ENCODE measurements around the gene ATXN10.
"Not testable (repeated sequence)": the region's sequence is repeated elsewhere in the genome, so short reads cannot be mapped to it uniquely, and the experiment has no call there.

ATXN10 gene

DNA sequence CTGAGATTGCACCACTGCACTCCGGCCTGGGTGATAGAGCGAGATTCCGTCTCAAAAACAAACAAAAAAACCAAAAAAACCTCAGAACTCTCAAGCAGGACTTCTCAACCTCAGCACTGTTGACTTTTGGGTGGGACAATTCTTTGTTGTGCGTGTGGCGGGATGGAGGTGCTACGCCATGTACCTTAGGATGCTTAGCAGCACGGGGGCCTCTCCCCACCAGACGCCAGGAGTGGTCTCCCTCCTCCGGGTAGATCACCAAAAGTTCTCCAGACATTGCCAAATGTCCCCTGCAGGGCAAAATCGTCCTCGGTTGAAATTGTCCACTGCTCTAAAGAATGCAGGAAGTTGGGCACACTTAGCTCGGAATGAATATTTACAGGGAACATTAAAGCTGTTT is 26.9 kb upstream of the ATXN10 start:
- no peak for DNase-seq

DNA sequence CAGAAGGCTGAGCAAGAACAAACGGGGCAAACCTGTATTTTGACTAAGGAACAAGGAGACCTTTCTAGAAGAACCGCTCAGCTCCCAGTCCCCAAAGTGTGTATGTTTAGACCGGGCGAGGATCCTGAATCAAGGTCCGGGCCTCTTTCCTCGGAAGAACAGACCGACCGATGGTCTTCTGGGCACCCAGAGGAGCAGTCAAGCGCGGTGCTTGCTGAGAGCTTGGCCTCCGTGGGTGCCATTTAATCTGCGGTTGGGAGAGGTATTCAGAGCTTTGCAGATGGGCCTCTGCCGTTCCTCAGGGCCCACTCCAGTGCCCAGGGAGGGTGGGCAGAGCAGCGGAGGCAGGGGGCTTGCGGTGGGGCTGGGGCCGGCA is 26.5 kb upstream of the ATXN10 start:
- no peak for DNase-seq

DNA sequence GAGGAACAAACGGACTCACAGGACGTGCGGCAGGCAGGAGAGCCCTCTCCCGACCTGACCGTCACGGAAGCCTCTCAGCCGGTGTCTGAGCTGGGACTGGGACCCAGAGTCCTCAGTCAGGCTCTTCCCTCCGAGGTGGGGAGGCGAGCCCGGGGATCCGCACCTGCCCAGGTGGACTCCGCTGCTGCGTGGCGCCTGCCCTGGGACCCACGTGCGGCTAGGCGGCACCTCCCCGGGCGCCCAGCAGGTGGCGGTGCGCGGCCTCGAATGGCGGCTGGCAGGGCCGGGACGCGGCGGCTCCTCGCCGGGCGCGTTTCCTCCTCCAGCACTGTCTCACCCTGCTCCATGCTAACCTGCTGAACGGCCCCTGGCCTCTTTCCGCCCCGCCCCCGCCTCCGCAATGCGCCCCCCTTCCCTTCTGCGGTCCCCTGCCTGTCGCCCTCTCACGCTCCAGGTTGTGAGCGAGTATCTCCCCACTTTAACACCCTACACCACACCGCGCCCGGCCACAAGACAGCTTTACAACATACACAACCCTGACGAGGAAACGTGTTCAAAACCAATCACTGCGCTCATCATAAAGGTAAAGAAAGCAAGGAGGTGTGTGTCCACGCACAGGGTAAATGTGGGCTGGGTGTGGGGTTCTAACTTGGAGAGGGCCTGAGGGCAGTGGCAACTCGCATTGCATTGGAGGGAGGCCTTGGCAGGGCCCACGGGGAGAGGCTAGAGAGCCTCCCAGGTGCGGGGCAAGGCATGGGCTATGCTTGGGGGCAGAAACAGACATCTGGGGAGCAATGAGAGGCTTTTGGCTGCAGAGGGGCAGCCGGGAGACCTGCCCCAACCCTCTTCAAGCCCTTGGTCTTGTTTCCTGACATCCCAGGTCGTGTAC is 25.9 kb upstream of the ATXN10 start:
- peak; percentile 53 to 56 for DNase-seq

DNA sequence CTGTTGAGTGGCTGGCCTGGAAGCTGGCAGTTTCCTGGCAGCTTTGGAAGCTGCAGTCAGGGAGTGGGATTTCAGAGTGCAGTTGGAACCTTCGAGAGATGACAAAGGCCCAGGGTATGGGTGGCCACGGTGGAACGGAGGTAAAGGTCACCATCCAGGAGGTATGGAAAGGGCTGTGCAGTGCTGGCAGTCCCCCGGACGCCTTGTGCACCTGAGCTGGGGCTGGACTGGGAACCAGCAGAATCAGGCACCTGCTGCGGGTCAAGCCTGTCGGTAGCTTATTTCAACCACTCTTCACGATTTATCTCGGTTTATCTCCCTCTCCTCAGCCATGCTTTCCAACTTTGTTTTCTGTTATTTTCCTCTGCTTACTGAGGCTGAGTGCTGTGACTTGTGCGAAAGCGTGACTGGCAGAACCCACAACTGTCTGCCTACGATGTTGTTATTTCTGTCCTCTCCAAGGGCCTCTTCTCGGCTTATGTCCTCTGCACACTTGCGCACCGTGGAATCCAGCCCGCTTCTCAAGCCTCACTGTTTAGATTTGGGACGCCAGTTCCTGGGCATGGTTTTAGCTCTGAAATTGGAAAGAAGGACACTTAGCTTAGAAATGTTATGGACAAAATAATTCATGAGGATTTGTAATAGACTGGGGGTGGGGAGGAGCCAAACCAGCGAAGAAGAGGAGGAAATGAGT is 24.0 kb upstream of the ATXN10 start:
- no peak for DNase-seq

DNA sequence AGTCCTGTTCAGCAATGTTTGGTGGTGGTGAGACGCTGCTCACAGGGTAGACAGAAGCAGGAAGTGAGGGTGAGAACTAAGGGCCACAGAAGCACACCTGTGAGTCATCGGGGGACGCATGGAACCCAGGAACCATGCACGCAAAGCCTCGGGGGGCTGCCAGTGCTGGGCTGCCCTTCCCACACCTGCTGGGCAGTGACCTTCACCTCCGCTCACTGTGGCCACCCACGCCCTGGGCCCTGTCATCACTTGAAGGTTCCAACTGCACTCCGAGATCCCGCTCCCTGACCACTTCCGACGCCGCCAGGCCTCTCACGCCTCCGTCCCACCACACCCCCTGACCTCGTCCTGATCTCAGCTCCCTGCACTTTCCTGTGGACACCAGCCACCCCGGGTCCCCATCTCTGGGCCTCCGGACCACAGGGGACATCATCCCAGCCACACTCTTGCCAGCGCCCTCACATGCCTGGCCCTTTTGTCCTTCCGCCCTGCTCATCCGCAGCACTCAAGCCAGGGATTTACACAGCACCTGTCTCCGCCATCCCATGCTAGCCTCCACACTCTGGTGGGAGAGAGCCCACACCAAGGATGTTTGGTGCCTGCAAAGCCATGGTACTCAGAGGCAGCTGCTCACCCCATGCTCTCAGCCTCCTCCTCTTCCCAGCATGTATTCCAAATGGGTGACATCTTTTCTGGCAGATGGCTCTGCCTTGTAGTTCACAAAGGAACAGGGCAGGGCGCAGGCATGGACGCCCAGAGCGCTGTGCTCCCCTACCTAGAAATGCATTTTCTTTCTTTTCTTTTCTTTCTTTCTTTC is 23.1 kb upstream of the ATXN10 start:
- DNase-seq: no peak

DNA sequence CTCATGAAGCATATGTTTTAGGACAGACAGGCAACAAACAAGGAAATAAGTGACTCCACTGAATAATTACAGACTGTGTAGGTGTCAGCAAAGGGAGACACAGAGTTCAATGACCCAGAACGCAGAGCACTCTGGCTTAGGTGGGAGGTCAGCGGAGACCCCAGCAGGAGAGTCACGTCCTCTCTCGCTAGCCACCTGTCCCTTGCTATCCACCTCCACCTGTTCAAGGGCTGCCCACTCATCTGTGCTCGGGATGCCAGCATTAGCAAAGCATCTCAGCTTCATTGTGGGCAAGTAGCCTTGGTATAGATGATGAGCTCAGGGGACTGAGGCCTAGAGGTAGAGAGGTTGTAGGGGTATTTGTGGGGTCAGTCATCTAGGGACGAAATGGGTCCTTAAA is 21.8 kb upstream of the ATXN10 start:
- no peak for DNase-seq

DNA sequence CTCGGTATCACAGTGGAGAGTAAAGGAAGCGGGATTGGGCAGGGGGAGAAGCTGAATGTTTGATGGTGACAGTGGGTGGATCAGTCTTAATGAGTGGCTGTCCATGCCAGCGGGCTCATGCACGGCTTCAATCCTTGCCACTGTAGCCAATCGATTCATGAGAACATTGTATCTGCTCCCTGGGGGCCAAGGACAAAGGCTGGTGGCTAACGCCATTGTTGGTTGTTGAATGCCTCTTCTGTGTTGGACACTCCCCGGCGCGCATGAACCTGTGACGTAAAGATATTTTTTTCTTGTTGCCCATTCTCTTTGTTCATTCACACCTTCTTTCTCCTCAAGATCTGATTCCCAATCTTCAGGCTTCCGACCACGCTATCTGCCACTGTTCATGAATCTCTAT is 20.9 kb upstream of the ATXN10 start:
- no peak for DNase-seq

DNA sequence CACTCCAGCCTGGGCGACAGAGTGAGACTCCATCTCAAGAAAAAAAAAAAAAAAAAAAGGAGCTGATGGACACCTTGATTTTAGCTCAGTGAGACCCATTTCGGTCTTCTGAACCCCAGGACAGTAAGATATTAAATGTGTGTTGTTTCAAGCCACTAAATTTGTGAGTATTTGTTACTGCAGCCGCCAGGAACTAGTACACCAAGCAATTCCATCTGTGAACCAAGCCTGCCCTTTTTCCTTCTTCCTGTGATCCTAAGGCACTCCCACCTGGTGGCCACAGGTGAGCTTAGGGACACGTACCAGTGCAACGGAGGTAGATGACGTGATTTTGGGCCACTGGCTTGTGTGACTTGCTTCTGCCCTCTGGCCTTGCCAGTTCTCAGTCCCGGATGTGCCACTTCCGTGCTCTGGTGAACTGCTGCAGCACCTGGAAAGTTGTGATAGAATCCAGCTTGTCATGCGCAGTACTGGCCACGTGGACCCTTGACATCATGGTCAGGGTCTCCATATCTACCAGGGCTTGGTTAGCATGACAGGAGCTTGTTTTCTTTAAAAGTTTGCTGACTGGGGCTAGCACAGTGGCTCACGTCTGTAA is 19.6 kb upstream of the ATXN10 start:
- no peak for DNase-seq

DNA sequence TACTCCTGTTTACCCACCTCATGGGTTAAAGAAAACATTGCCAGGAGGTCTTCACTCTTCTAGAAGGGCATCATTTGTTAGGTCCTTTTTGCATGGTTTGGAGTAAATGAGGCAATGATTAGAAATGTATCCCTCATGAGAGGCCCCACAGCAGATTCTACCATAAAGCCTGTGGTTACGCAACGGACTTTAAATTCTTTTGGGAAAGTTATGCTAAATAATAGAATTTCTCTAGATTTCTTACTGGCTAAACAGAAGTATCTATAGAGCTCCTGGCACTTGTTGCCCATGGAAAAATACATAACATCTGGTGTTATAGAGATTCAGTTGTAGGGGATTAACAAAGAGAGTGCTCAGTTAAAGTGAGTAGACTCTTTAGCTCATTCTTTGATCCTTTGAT is 15.1 kb upstream of the ATXN10 start:
- DNase-seq: no peak

DNA sequence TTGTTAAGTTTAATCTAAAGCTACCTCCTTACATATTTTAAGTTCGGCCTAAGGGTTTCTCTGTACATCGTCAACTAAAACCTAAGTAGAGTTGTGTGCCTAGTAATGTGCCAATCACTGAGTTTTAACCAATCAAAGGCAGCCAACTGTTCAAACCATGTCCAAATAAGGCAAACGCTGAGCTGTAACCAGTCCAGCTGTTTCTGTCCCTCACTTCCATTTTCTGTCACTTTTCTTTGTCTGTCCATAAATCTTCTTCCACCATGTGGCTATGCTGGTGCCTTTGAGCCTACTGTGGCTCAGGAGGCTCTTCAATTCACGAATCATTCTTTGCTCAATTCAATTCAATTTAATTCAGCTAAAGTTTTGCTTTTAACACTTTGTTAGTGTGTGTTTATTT is 13.9 kb upstream of the ATXN10 start:
- no peak for DNase-seq

DNA sequence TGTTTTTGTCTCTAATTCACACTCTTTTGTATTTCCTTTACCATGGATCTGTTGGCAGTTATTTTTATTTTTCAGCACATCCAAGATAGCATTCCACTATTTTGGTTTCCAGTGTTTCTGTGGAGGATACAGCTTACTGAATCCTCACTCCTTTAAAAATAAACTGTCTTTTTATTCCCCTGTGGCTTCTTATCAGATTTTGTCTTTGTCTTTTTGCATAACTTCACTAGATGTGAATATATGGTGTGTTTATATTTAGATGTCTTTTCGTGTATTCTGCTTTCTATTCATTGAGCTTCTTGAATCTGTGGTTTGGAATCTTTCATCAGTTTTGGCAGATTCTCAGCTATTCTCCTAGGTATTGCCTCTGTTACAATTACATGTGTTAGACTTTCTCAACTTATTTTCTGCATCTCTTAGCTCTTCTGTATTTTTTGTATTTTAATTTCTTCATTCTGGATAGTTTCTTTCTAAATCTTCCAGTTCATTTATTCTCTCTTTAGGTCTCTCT is 7.4 kb upstream of the ATXN10 start:
- no peak for DNase-seq

DNA sequence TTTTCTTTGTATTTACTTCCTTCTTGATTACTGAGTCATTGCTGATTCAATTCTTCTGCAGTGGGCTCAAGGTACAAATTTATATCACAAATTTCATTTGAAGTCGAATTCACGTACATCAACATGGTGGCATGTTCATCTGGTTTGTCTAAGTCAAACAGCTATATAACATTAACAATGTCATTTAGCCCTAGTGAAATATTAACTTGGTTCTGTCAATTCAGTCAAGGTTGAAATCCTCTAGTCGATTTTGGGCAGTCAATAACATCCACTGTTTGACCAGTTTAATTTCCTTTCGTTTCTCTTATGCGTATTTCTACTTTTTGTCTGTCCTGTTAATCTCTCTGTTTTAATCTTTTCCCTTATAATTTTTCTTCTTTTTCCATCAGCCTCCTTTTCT is 4.1 kb upstream of the ATXN10 start:
- no peak for DNase-seq

DNA sequence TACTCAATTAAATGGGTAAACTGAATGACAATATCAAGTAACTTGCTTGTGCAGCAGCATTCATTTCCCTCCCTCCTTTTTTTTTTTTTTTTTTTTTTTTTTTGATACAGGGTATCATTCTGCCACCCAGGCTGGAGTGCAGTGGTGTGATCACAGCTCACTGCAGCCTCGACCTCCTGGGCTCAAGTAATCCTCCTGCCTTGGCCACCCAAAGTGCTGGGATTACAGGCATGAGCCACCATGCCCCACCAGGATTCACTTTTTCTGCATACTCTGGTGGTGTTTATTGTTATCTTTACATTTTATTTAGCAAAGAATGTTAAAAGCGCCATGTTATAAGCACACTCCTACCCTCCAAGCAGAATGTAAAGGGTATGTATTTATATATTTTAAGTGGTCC is 1.3 kb upstream of the ATXN10 start:
- not testable (repeated sequence) for DNase-seq

DNA sequence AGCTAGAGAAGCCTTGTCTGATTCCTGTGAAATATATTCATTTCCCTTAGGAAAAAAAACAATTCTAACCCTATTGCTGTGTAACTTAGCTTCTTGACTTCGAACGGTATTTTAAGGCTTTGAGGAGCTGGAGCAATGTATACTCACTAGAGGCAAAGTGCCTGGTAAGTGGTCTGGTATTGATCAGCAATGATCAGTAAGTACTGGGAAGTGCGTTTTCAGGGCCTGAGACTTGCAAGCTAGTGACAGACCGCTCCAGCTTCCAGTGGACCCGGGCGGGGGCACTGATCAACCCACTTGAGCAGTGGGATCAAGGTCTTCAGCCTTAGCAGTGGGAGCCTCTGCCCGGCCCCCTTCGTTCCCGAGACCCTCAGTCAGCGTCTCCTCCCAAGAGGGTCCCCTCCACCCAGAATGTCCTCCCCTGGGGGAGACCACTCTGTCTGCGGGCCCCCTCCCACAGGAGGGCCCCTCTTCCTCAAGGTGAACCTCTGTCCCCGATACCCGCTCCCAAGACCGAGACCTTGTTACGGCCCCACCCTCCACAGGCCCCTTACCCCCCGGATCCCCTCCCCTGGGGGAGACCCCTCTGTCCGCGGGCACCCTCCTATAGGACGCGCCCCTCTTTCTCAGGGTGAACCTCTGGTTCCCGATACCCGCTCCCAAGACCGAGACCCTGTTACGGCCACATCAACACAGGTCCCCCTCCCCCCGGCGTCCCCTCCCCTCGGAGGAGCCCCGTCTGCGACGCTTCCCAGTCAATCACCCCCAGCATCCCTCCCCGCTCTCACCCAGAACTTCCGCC is 452 bp upstream of the ATXN10 start:
- no peak for DNase-seq

DNA sequence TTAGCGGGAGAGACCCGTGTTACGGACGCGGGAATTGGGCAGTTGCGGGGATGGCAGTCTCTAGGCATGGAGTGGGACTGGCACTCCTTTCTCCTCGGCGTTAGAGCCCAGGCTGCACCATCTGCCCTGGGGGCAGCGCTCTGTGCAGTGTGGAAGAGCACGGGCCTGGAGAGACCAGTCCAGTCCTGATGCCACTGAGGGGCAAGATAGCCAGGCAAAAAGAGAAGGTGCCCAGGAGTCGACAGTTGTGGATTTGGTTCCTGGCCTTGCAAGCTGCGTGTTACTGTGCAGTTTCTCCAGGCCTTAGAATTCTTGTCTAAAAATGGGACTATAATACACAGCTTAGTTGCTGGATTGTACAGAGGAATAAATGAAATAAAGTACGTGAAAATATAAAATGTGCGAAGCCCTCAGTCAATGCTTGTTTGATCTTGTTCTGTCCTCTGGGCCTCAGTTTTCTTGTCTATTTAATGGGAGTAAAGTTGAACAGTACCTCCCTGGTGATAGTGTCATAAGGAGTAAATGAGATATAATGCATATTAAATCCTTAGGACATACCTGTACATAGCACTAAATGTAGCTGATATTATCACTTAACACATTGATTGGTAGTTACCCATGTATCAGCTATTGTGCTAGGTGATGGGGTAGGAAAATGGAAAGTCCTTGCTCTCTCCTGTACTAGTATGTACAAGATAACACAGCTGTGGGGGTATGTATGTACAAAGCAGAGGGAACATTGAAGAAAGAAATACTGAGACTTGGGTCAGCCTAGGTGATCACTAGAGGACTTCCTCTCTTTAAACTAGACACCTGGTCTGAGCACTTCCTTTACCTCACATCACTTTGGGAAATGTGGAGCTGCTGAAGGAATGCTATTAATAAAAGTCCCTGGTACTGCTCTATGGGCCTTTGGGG is 1.2 kb downstream of the ATXN10 start:
- no peak for DNase-seq

DNA sequence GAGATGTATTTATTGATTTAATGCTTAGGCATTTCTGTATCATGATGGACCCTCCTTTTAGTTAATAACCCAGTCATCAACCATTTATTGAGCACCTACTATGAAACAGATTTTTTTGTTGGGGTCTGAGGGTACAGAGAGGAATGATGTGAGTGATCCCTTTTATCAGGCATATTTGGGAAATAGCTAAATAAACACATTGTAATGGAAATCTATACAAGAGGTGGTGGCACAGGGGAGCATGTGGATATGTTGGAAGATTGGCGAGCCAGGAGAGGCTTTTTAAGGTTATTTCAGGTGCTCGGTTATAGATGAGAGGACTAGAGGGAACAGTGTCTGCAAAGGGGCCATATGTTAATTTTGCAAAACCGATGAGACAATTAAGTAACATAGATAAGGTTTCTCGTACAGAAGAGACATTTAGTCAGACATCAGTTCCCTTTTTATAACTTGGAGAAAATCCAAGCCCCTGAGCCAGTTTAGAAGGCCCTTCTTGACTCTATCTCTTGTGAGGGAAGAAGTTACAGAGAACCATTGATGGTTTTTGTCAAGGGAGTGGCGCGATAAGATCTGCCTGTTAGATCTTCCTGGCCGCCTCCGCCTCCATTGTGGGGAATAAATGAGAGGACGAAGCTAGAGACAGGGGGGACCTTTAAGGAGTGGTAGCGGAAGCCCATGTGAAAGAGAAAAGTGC is 2.0 kb downstream of the ATXN10 start:
- DNase-seq: peak in 1 of 2 donors; percentile 55

DNA sequence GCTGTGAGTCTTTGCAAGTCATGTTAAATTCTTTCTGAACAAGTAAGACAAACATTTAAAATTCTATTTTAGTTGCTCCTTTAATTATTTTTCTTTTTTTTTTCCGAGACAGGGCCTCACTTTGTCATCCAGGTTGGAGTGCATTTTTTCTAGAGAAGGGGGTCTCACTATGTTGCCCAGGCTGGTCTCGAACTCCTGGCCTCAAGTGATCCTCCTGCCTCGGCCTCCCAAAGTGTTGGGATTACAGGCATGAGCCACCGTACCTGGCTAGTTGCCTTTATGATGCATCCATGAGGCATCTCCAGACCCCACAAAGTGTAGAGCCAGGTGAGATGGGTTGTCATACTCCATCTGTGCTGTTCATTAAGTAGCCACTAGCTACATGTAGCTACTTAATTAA is 4.4 kb downstream of the ATXN10 start:
- DNase-seq: no peak

DNA sequence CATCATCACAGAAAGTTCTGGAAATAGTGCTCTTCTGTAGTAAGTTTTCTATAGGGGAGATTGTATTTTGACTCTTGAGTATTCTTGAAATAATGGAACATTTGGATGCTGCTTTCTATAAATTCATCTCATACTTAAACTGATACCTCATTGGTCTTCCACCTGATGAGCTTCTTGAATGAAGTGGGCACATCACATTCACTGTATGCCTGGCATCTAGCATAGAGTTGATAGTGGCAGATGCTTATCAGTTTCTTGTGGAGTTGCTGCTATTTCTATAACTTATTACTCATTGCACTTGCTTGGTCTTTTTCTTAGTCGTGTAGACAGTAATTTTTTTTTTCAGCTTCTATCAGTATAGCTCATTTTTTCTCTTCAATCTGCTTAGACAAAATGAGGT is 5.4 kb downstream of the ATXN10 start:
- DNase-seq: no peak

DNA sequence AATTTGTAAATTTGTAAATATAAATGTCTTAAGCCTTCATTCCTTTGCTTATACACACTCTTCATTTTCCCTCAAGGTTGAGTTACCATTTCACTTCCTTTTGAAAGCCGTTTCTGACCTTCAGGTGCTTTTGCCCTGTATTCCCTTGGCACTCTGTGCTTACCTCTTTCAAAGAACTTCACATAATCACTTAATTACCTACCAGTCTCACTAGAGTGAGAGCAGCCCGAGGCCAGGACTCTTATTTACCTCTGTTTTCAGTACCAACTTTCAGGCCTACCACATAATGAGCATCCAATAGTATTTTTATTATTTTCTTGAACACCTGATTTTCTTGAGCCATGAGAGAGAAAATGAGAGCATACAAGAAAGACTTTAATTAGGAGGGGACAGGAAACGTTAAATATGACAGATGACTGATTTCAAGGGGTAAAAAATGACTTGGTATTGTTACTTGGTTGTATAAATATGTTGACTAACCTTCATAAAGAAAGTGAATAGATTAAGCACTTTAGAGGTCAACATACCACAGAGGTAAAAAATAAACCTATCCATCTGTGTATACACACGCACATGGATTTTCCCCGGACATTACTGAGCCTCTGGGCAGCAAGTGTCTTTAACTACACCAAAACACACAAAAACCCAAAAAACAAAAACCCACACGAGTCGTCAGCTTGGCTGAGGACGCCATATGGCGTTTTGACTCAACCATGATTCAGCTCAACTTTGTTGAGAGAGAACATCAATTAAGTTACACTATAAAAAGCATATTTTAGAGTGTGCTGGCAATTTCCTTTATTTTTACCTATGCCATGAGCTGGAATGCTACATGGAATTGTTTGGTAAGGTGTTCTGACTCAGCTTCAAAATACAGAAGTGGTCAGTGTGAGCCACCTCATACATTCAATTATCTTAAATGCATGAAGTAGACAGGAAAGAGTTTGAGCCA is 7.6 kb downstream of the ATXN10 start:
- DNase-seq: no peak
